T-helper 1 cell treated with Interleukin-12 subunit alpha and Interleukin-12 subunit beta and Interleukin-4 antibody, amounts not matched to agents 30 μg/mL and 1 μg/mL, for 36 hours (primary cell): ENCODE measurements around the gene GPR39.
"Not testable (repeated sequence)": the region's sequence is repeated elsewhere in the genome, so short reads cannot be mapped to it uniquely, and the experiment has no call there.

Experiments
- H3K27ac Mint-ChIP-seq: one replicate; pipeline ENCODE4 v1.8.0; 2021; ENCODE audit warnings: mild to moderate bottlenecking, mixed read lengths
- H3K27me3 Mint-ChIP-seq: one replicate; pipeline ENCODE4 v1.8.0; 2021; ENCODE audit warnings: low read depth, mixed read lengths
- H3K36me3 Mint-ChIP-seq: one replicate; pipeline ENCODE4 v1.8.0; 2021; ENCODE audit warnings: low read depth, mixed read lengths
- H3K4me1 Mint-ChIP-seq: one replicate; pipeline ENCODE4 v1.8.0; 2021; ENCODE audit warnings: low read depth, mixed read lengths
- H3K4me3 Mint-ChIP-seq: one replicate; pipeline ENCODE4 v1.8.0; 2021; ENCODE audit warnings: mild to moderate bottlenecking, moderate library complexity, mixed read lengths
- H3K9me3 Mint-ChIP-seq: one replicate; pipeline ENCODE4 v1.8.0; 2021; ENCODE audit warnings: mixed read lengths

GPR39 gene

DNA sequence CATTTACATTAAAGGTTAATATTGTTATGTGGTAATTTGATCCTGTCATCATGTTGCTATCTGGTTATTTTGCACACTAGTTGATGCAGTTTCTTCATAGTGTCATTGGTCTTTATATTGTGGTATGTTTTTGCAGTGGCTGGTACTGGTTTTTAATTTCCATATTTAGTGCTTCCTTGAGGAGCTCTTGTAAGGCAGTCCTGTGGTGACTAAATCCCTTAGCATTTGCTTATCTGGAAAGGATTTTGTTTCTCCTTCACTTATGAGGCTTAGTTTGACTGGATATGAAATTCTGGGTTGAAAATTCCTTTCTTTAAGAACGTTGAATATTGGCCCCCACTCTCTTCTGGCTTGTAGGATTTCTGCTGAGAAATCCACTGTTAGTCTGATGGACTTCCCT is 120.5 kb downstream of the GPR39 start:
- peaks cover 21% of the 10 kb centered on the region for H3K9me3 Mint-ChIP-seq
- not testable (repeated sequence) for H3K4me1 Mint-ChIP-seq, H3K27me3 Mint-ChIP-seq, H3K4me3 Mint-ChIP-seq, H3K27ac Mint-ChIP-seq, H3K36me3 Mint-ChIP-seq

DNA sequence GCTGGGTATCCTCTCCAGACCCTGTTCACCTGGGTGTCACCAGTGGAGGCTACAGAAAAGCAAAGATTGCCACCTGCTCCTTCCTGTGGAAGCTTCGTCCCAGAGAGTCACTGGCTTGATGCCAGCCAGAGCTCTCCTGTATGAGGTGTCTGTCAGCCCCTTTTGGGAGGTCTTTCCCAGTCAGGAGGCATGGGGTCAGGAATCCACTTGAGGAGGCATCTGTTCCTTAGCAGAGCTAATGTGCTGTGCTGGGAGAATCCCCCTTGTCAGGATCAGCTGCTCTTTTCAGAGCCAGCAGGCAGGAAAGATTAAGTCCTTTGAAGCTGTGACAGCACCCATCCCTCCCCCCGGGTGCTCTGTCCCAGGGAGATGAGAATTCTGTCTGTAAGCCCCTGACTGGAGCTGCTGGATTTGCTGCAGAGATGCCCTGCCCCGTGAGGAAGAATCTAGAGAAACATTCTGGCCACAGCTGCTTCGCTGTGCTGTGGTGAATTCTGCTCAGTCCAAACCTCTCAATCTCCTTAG is 121.8 kb downstream of the GPR39 start:
- no peaks in the 10 kb centered on the region for H3K36me3 Mint-ChIP-seq
- no peaks in the 10 kb centered on the region for H3K4me1 Mint-ChIP-seq
- H3K27me3 Mint-ChIP-seq, result no peaks in the 10 kb centered on the region
- H3K9me3 Mint-ChIP-seq, result peaks cover 22% of the 10 kb centered on the region
- H3K4me3 Mint-ChIP-seq, result no peak overlapping the region
- no peak overlapping the region for H3K27ac Mint-ChIP-seq

DNA sequence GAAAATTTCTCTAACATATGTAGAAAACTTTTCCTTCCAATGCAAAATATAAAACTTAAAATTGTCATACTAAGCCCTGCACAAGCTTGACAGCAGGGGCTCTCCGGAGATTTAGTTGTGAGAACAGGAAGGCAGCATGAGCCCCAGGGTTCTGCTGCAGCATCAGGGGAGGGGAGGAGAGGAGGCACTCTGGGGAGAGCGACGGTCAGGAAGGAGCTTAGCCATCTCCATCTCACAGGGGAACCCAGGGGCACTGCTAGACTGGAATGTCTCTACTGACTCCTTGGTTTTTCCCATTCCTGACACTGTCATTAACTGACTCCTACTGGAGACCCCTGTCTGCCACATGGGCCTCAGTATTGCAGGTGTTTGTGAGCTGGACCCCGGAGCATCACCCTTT is 123.6 kb downstream of the GPR39 start:
- Mint-ChIP-seq H3K36me3 (no peaks in the 10 kb centered on the region), H3K27me3 (no peaks in the 10 kb centered on the region), H3K9me3 (peaks cover 30% of the 10 kb centered on the region), H3K4me1 (no peaks in the 10 kb centered on the region), H3K4me3 (no peak overlapping the region), H3K27ac (no peak overlapping the region)

DNA sequence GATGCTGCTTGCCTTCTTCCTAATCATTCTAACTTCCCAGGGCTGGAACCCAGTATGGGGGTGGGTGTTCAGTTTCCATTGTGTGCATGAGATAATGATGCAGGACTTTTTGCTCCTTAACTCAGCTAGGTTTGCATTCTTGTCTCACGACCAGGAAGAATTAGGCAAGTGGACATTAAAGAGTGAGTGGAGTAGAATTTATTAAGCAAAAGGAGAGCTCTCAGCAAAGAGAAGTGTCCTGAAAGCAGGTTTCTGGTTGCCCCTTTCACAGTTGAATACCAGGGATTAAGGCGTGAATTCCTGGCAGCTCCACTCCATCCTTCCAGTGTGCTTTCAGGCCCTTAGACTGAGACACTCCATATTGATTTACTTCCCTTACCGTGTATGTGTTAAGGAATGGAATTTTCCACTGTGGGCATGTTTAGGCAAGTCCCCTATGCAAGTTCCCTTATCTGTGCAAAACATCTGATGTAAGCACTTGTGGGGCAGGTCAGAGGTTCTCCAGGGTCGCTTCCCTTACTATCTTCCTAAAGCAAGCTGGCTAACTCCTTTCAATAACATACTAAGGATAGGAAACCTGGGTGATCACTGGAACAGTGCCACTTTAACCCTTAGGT is 126.5 kb downstream of the GPR39 start:
- Mint-ChIP-seq H3K9me3 (peaks cover 16% of the 10 kb centered on the region), H3K27me3 (no peaks in the 10 kb centered on the region), H3K27ac (no peak overlapping the region), H3K4me3 (no peak overlapping the region), H3K4me1 (no peaks in the 10 kb centered on the region), H3K36me3 (no peaks in the 10 kb centered on the region)

DNA sequence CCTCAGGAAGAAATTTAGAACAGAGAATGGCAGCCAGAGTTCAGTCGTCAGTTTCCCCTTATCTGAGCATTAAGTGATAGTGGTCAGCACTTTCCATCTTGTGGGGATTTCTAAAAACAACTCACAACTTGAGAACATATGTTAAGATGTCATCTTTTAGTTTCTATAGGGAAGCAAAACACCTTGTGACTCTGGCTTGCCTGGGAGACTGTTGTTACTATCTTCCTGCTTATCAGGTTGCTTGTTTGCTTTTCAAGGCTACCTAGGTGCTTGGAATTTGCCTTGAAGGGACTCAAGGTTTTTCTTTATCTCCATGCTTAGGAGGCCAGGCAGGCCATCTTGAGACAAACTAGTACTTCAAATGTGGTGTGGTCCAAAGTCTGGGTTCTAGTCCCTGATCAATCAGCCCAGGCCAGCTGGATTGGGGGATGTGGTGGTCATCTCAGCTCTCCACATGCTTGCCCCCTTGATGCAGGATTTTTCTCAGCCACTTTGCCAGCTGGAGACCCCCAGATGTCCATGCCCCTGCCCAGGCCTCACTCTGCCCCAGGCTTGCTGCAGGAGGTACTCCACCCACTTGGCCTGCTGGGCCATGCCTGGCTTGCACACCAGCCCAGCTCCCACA is 127.5 kb downstream of the GPR39 start:
- Mint-ChIP-seq H3K9me3 (peaks cover 16% of the 10 kb centered on the region), H3K27me3 (no peaks in the 10 kb centered on the region), H3K4me3 (no peak overlapping the region), H3K27ac (no peak overlapping the region), H3K36me3 (no peaks in the 10 kb centered on the region), H3K4me1 (no peaks in the 10 kb centered on the region)

DNA sequence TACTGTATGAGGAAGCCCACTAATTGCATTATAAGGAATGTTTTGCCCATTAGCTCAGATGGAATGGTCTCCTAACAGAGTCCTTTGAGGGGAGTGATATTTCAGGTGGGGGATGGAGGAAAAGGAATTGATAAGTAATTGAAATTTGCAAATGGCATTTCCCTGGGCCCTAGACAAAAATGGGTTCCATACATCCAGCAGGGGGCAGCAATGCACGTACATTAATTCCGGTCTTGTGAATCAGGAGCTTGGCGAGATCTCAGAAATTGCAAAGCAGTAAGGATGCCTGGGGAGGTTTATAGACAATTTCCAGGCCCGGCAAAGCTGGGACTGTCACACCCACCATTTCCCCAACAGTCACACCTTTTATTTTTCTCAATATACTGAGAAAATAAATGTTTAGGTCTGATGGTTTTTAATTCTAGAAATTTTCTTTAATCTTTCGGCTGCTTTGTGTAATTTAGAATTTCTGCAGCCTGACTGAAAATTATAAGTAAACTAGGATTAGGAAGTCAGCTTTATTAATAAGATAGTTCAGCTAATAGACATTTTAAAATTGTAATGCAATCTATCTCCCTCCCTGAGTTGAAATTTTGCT is 130.6 kb downstream of the GPR39 start:
- no peaks in the 10 kb centered on the region for H3K4me1 Mint-ChIP-seq
- H3K36me3 Mint-ChIP-seq, result no peaks in the 10 kb centered on the region
- no peak overlapping the region for H3K4me3 Mint-ChIP-seq
- H3K9me3 Mint-ChIP-seq, result peaks cover 16% of the 10 kb centered on the region
- H3K27me3 Mint-ChIP-seq, result no peaks in the 10 kb centered on the region
- H3K27ac Mint-ChIP-seq, result no peak overlapping the region

DNA sequence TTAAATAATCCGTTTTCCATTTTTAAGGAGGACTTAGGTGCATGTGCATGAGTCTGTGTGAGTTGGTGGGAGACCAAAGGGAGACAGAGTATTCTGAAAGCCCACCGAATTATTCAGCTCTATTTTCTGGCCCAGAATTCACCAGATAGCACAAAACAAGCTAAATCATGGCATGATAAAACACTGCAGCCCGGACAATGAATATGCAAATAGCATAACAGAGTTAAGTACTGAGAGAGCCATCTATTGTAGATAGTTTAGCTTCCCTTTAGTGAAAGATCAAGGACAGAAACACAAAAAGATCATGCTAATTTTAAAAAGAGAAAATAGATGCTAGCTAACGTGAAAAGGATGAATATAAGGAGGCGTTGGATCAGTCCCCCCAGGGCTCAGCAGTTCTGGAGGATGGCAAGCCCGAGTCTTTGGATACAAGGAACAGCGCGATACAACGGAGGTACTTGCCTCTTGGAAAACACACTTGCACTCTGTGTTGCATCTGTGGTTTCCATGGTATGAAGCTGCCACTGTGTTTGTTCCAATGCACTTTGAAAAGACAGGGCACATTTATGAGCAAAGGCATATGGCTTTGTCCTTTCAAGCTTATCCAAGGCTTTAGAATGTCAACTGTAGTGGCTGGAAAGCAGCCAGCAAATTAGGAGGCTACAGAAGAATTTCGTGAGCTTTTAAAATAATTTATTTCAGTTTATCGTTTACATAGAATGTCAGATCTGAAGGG is 133.5 kb downstream of the GPR39 start:
- Mint-ChIP-seq H3K4me1 (no peaks in the 10 kb centered on the region), H3K4me3 (no peak overlapping the region), H3K36me3 (no peaks in the 10 kb centered on the region), H3K27ac (no peak overlapping the region), H3K27me3 (no peaks in the 10 kb centered on the region), H3K9me3 (no peaks in the 10 kb centered on the region)

DNA sequence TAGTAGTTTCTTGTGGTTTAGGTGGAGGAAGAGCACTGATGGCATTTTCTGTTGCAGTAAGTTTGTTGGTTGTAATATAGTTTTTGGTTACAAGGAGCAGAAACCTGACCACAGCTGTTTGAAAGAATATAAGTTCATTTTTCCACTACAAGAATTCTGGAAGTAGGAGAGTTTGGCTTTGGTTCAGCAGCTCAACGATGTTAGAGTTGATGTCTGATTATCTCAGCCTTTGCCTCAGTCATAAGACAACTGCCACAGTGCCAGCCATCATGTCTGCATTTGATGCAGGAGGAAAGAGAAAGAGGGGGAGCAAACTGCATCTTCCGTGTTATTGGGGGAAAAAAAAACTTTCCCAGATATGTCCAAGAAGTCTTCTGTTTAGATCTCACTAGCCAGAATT is 134.3 kb downstream of the GPR39 start:
- no peak overlapping the region for H3K4me3 Mint-ChIP-seq
- H3K27me3 Mint-ChIP-seq, result no peaks in the 10 kb centered on the region
- H3K27ac Mint-ChIP-seq, result no peak overlapping the region
- H3K9me3 Mint-ChIP-seq, result no peaks in the 10 kb centered on the region
- H3K36me3 Mint-ChIP-seq, result no peaks in the 10 kb centered on the region
- no peaks in the 10 kb centered on the region for H3K4me1 Mint-ChIP-seq

DNA sequence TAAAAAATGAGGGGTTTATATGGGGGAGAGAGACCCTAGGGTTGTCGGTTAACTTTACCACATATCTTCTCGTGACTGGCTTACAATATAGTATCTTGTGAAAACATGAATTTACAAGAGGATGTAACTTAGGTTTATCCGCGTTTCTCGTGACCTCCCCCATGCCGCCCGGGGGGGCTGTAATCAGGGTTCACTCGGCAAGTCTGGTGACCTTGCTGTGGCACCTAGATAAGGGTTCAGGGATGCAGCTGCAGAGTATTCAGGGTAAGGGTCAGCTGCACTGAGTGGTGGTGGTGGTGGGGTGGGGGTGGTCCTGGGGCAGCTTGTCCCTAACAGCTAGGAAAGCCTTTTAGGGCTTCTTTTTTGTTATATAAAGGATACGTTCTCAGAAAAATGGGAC is 141.1 kb downstream of the GPR39 start:
- H3K36me3 Mint-ChIP-seq, result no peaks in the 10 kb centered on the region
- H3K4me3 Mint-ChIP-seq, result no peak overlapping the region
- no peaks in the 10 kb centered on the region for H3K9me3 Mint-ChIP-seq
- H3K27ac Mint-ChIP-seq, result no peak overlapping the region
- H3K4me1 Mint-ChIP-seq, result no peaks in the 10 kb centered on the region
- H3K27me3 Mint-ChIP-seq, result no peaks in the 10 kb centered on the region

DNA sequence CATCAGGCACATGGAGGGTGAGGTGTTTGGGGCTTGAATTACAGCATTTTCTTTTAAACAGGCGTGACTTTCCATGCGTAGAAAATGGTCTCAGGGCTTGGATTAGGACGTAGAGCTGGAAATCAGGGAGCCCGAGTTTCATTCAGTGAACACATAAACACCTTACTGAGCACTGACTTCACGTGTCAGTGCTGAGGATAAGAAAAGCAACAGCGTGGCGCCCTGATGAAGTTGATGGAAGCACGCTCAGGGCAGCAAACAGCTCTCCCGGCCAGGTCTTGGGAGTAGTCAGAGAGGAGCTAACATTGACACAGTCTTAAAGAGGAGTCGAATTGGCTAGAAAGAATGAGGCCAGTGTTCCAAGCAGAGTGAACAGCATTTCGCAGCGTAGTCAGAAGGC is 142.7 kb downstream of the GPR39 start:
- Mint-ChIP-seq H3K27ac (no peak overlapping the region), H3K27me3 (no peaks in the 10 kb centered on the region), H3K9me3 (no peaks in the 10 kb centered on the region), H3K4me1 (no peaks in the 10 kb centered on the region), H3K4me3 (no peak overlapping the region), H3K36me3 (no peaks in the 10 kb centered on the region)

DNA sequence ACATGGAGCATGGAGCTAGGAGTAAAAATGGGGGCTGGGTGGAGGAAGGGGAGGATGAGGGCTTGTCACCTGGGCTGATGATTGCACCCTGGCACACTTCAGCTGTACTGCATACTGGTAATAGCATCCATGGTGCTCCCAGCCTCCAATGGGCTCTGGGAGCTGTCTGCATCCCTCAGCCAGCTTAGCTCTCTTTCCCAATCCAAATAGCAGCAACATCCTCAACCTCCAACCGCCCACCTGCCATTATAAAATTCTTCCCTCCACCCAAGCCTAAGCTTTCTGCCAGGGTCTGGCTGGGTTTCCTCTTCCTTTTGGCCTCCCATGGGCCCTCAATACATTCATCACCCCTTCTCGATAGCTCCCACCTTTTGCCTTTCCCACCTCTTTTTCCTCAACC is 143.3 kb downstream of the GPR39 start:
- no peaks in the 10 kb centered on the region for H3K4me1 Mint-ChIP-seq

DNA sequence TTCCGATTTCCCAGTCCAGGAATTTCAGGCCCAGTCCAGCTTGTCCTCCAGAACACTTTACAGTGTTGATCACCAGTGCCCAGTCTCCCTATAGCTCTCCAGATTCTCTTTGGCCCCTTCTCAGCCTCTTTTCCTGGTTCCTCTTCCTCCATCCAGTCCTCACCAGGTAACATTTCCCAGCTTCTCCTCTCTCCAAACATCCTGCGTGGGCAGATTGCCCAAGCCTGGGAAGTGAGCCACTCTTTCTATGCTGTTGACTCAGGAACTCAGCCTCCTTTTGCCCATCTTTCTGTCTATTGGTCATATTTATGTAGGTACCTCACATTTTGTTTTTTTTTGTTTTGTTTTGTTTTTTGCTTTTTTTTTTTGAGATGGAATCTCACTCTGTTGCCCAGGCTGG is 144.0 kb downstream of the GPR39 start:
- H3K27ac Mint-ChIP-seq, result no peak overlapping the region
- no peaks in the 10 kb centered on the region for H3K36me3 Mint-ChIP-seq
- peaks cover 3% of the 10 kb centered on the region for H3K9me3 Mint-ChIP-seq
- no peaks in the 10 kb centered on the region for H3K4me1 Mint-ChIP-seq
- H3K27me3 Mint-ChIP-seq, result no peaks in the 10 kb centered on the region
- H3K4me3 Mint-ChIP-seq, result no peak overlapping the region

More for the DNA sequence above, 143.3 kb downstream of the GPR39 start:
- Mint-ChIP-seq H3K27me3 (no peaks in the 10 kb centered on the region), H3K36me3 (no peaks in the 10 kb centered on the region), H3K9me3 (no peaks in the 10 kb centered on the region), H3K4me3 (no peak overlapping the region), H3K27ac (no peak overlapping the region)

DNA sequence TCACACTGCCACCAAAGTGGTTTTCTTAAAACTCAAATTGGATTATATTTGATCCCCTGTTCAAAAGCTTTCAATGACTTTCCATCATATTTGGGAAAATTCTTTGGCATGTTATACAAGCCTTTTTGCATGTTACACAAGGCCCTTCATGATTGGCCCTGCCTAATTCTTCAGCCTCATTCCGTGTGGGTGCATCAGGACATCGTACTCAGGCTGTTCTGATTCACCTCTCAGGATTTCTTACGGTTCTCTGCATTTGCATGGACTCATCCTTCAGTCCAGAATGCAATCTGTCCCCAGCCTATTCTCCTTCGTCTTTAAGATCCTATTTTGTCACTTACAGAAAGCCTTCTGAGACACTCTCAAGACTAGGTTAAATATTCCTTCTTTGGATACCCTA is 145.6 kb downstream of the GPR39 start:
- Mint-ChIP-seq H3K27me3 (no peaks in the 10 kb centered on the region), H3K9me3 (peaks cover 6% of the 10 kb centered on the region), H3K4me1 (no peaks in the 10 kb centered on the region), H3K4me3 (no peak overlapping the region), H3K36me3 (no peaks in the 10 kb centered on the region), H3K27ac (no peak overlapping the region)

DNA sequence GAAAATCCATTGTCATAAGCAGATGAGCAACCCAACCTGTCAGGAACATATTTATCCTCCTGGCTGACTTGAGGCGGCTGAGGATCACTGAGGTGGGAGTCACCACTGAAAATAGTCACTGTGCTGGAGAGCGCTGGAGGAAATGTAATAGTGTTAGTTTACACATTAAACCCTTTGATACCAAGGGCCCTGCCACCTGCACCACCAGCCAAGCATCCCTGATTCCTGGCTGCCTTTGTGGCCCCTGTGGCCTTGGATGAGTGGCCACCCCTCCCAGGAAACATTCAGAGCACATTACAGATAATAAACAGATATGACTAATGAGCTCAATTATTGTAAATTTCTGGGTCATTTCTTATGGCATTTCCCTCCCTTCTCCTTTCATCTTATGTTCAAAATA is 147.5 kb downstream of the GPR39 start:
- H3K27ac Mint-ChIP-seq, result no peak overlapping the region
- peaks cover 10% of the 10 kb centered on the region for H3K9me3 Mint-ChIP-seq
- H3K4me3 Mint-ChIP-seq, result no peak overlapping the region
- no peaks in the 10 kb centered on the region for H3K27me3 Mint-ChIP-seq
- no peaks in the 10 kb centered on the region for H3K36me3 Mint-ChIP-seq
- H3K4me1 Mint-ChIP-seq, result no peaks in the 10 kb centered on the region

DNA sequence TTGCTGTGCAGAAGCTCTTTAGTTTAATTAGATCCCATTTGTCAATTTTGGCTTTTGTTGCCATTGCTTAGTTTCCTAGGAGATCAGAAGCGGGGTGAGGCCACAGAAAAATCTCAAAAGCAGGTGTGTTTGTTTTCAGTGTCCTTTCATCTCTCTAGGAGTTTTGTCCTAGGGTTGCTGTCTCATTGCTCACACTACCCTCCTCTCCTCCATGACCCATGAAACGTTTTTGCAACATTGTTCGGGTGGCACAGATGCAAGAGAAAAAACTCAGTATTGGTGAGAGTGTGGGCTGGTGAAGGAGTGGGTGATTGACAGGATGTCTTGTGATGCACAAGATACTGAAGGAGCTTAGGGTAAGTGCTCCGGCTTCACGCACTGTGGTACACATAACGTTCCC is 149.8 kb downstream of the GPR39 start:
- Mint-ChIP-seq H3K9me3 (peaks cover 10% of the 10 kb centered on the region), H3K36me3 (no peaks in the 10 kb centered on the region), H3K27me3 (no peaks in the 10 kb centered on the region)

More for the DNA sequence above, 149.8 kb downstream of the GPR39 start:
- H3K4me3 Mint-ChIP-seq, result no peak overlapping the region
- H3K4me1 Mint-ChIP-seq, result no peaks in the 10 kb centered on the region
- no peak overlapping the region for H3K27ac Mint-ChIP-seq
